ENCODE measurements around the gene CLRN1.

CLRN1 gene

GRCh38 chr3:150921209-150921608 lies 51.3 kb downstream of the CLRN1 start:
- no peak for ATAC-seq (ENCODE audit: low read depth)
- no peak for TF ChIP-seq CTCF (IDR thresholded peaks at IDR 0.05; ENCODE audit: poor library complexity, severe bottlenecking)
- no peaks in the 10 kb centered on the region for H3K27me3 ChIP-seq (ENCODE audit: insufficient read depth, poor library complexity, severe bottlenecking)

GRCh38 chr3:150920236-150920635 lies 52.3 kb downstream of the CLRN1 start:
- H3K4me1 ChIP-seq (ENCODE audit: insufficient read depth, poor library complexity, severe bottlenecking), result no peaks in the 10 kb centered on the region
- no peak for ATAC-seq (ENCODE audit: low read depth)
- no peaks in the 10 kb centered on the region for H3K27me3 ChIP-seq (ENCODE audit: insufficient read depth, poor library complexity, severe bottlenecking)
- no peak overlapping the region for H3K27ac ChIP-seq (ENCODE audit: poor library complexity, severe bottlenecking)
- H3K9me3 ChIP-seq (ENCODE audit: severe bottlenecking), result no peaks in the 10 kb centered on the region
- DNase-seq (ENCODE audit: low spot score), result no peak
- no peak for TF ChIP-seq CTCF (IDR thresholded peaks at IDR 0.05; ENCODE audit: poor library complexity, severe bottlenecking)
- H3K36me3 ChIP-seq (ENCODE audit: low read depth), result no peaks in the 10 kb centered on the region
- no peak overlapping the region for H3K4me3 ChIP-seq (ENCODE audit: severe bottlenecking)

More at GRCh38 chr3:150921209-150921608, 51.3 kb downstream of the CLRN1 start:
- no peaks in the 10 kb centered on the region for H3K36me3 ChIP-seq (ENCODE audit: low read depth)
- no peaks in the 10 kb centered on the region for H3K4me1 ChIP-seq (ENCODE audit: insufficient read depth, poor library complexity, severe bottlenecking)
- no peaks in the 10 kb centered on the region for H3K9me3 ChIP-seq (ENCODE audit: severe bottlenecking)
- H3K4me3 ChIP-seq (ENCODE audit: severe bottlenecking), result no peak overlapping the region
- no peak for DNase-seq (ENCODE audit: low spot score)
- H3K27ac ChIP-seq (ENCODE audit: poor library complexity, severe bottlenecking), result no peak overlapping the region

- Histone ChIP-seq H3K27ac (ENCODE audit: poor library complexity, severe bottlenecking) (no peak overlapping the region), H3K4me1 (ENCODE audit: insufficient read depth, poor library complexity, severe bottlenecking) (no peaks in the 10 kb centered on the region), H3K27me3 (ENCODE audit: insufficient read depth, poor library complexity, severe bottlenecking) (no peaks in the 10 kb centered on the region), H3K9me3 (ENCODE audit: severe bottlenecking) (no peaks in the 10 kb centered on the region), H3K36me3 (ENCODE audit: low read depth) (no peaks in the 10 kb centered on the region), H3K4me3 (ENCODE audit: severe bottlenecking) (no peak overlapping the region)
- TF ChIP-seq CTCF (IDR thresholded peaks at IDR 0.05; ENCODE audit: poor library complexity, severe bottlenecking), result no peak
- ATAC-seq (ENCODE audit: low read depth) (no peak), DNase-seq (ENCODE audit: low spot score) (no peak)
These were observed 54.6 kb downstream of the CLRN1 start for GRCh38 chr3:150917951-150918350.

- H3K4me1 ChIP-seq (ENCODE audit: insufficient read depth, poor library complexity, severe bottlenecking), result no peaks in the 10 kb centered on the region
- TF ChIP-seq CTCF (IDR thresholded peaks at IDR 0.05; ENCODE audit: poor library complexity, severe bottlenecking), result no peak
- H3K36me3 ChIP-seq (ENCODE audit: low read depth), result no peaks in the 10 kb centered on the region
- no peak overlapping the region for H3K4me3 ChIP-seq (ENCODE audit: severe bottlenecking)
- H3K9me3 ChIP-seq (ENCODE audit: severe bottlenecking), result no peaks in the 10 kb centered on the region
- peaks cover 5% of the 10 kb centered on the region for H3K27me3 ChIP-seq (ENCODE audit: insufficient read depth, poor library complexity, severe bottlenecking)
- ATAC-seq (ENCODE audit: low read depth) (no peak), DNase-seq (ENCODE audit: low spot score) (no peak)
- no peak overlapping the region for H3K27ac ChIP-seq (ENCODE audit: poor library complexity, severe bottlenecking)
These were observed 59.2 kb downstream of the CLRN1 start for GRCh38 chr3:150913133-150913922.

GRCh38 chr3:150912501-150912900 lies 60.0 kb downstream of the CLRN1 start:
- TF ChIP-seq CTCF (IDR thresholded peaks at IDR 0.05; ENCODE audit: poor library complexity, severe bottlenecking), result no peak
- Histone ChIP-seq H3K36me3 (ENCODE audit: low read depth) (no peaks in the 10 kb centered on the region), H3K27me3 (ENCODE audit: insufficient read depth, poor library complexity, severe bottlenecking) (peaks cover 5% of the 10 kb centered on the region), H3K4me3 (ENCODE audit: severe bottlenecking) (no peak overlapping the region), H3K4me1 (ENCODE audit: insufficient read depth, poor library complexity, severe bottlenecking) (no peaks in the 10 kb centered on the region), H3K27ac (ENCODE audit: poor library complexity, severe bottlenecking) (no peak overlapping the region), H3K9me3 (ENCODE audit: severe bottlenecking) (no peaks in the 10 kb centered on the region)
- ATAC-seq (ENCODE audit: low read depth) (no peak), DNase-seq (ENCODE audit: low spot score) (no peak)

Data from RWPE2 (cell line).